Measurements from ENCODE around the gene C11orf86.

The C11orf86 gene

GRCh38 chr11:66964495-66964894 is 10.6 kb upstream of the C11orf86 start:
- no peak overlapping the region for H3K9ac ChIP-seq (ENCODE audit: low read length)
- no peak overlapping the region for H3K27ac ChIP-seq (ENCODE audit: low read length)

GRCh38 chr11:66966351-66966750 is 8.8 kb upstream of the C11orf86 start:
- peaks cover 5% of the 10 kb centered on the region; the same call in 1 of the 2 replicates for H3K4me1 ChIP-seq (ENCODE audit: low read length)
- H3K9ac ChIP-seq (ENCODE audit: low read length) = no peak overlapping the region
- H2AFZ ChIP-seq (ENCODE audit: low read depth, low read length) = no peak overlapping the region; the same call in 1 of the 2 replicates

More at GRCh38 chr11:66964495-66964894, 10.6 kb upstream of the C11orf86 start:
- Histone ChIP-seq H4K20me1 (ENCODE audit: insufficient read depth, low read length) (no peaks in the 10 kb centered on the region), H3K4me2 (ENCODE audit: low read length) (no peak overlapping the region), H3K4me1 (ENCODE audit: low read length) (peaks cover 5% of the 10 kb centered on the region; the same call in 1 of the 2 replicates), H3K79me2 (ENCODE audit: low read length) (no peaks in the 10 kb centered on the region), H3K36me3 (replicated peaks; ENCODE audit: low read depth, low read length) (no peaks in the 10 kb centered on the region), H3K4me3 (ENCODE audit: low read length) (no peak overlapping the region), H3K27me3 (ENCODE audit: low read depth, low read length) (0 out of 2 replicates have a peak, but pooled peaks cover under 1% of the 10 kb centered on the region), H2AFZ (ENCODE audit: low read depth, low read length) (no peak overlapping the region), H3K9me3 (ENCODE audit: insufficient read depth, low read length) (no peaks in the 10 kb centered on the region)
- TF ChIP-seq CTCF (IDR thresholded peaks at IDR 0.05; ENCODE audit: low read depth, low read length) = no peak
- TF ChIP-seq EZH2phosphoT487 (IDR thresholded peaks at IDR 0.05; ENCODE audit: low read depth) = no peak

GRCh38 chr11:66967670-66968425 is 7.3 kb upstream of the C11orf86 start:
- Histone ChIP-seq H4K20me1 (ENCODE audit: insufficient read depth, low read length) (no peaks in the 10 kb centered on the region), H3K36me3 (replicated peaks; ENCODE audit: low read depth, low read length) (no peaks in the 10 kb centered on the region), H3K79me2 (ENCODE audit: low read length) (no peaks in the 10 kb centered on the region), H3K4me1 (ENCODE audit: low read length) (no peaks in the 10 kb centered on the region), H3K4me3 (ENCODE audit: low read length) (no peak overlapping the region), H3K9me3 (ENCODE audit: insufficient read depth, low read length) (no peaks in the 10 kb centered on the region), H3K27ac (ENCODE audit: low read length) (no peak overlapping the region), H3K4me2 (ENCODE audit: low read length) (no peak overlapping the region), H2AFZ (ENCODE audit: low read depth, low read length) (no peak overlapping the region), H3K9ac (ENCODE audit: low read length) (no peak overlapping the region), H3K27me3 (ENCODE audit: low read depth, low read length) (peaks cover 6% of the 10 kb centered on the region; the same call in 1 of the 2 replicates)
- TF ChIP-seq EZH2phosphoT487 (IDR thresholded peaks at IDR 0.05; ENCODE audit: low read depth) (no peak), CTCF (IDR thresholded peaks at IDR 0.05; ENCODE audit: low read depth, low read length) (no peak)

More at GRCh38 chr11:66966351-66966750, 8.8 kb upstream of the C11orf86 start:
- TF ChIP-seq CTCF (IDR thresholded peaks at IDR 0.05; ENCODE audit: low read depth, low read length) = no peak
- TF ChIP-seq EZH2phosphoT487 (IDR thresholded peaks at IDR 0.05; ENCODE audit: low read depth) = no peak
- peaks cover 6% of the 10 kb centered on the region; the same call in 1 of the 2 replicates for H3K27me3 ChIP-seq (ENCODE audit: low read depth, low read length)
- H3K79me2 ChIP-seq (ENCODE audit: low read length) = no peaks in the 10 kb centered on the region
- no peak overlapping the region for H3K4me3 ChIP-seq (ENCODE audit: low read length)
- no peaks in the 10 kb centered on the region for H4K20me1 ChIP-seq (ENCODE audit: insufficient read depth, low read length)
- H3K4me2 ChIP-seq (ENCODE audit: low read length) = no peak overlapping the region
- no peaks in the 10 kb centered on the region for H3K9me3 ChIP-seq (ENCODE audit: insufficient read depth, low read length)
- no peak overlapping the region for H3K27ac ChIP-seq (ENCODE audit: low read length)
- H3K36me3 ChIP-seq (replicated peaks; ENCODE audit: low read depth, low read length) = no peaks in the 10 kb centered on the region

GRCh38 chr11:66969584-66970225 is 5.4 kb upstream of the C11orf86 start:
- no peak overlapping the region for H3K4me2 ChIP-seq (ENCODE audit: low read length)
- no peak for TF ChIP-seq EZH2phosphoT487 (IDR thresholded peaks at IDR 0.05; ENCODE audit: low read depth)
- no peak for TF ChIP-seq CTCF (IDR thresholded peaks at IDR 0.05; ENCODE audit: low read depth, low read length)
- no peak overlapping the region for H3K9ac ChIP-seq (ENCODE audit: low read length)
- H4K20me1 ChIP-seq (ENCODE audit: insufficient read depth, low read length) = no peaks in the 10 kb centered on the region
- H3K9me3 ChIP-seq (ENCODE audit: insufficient read depth, low read length) = no peaks in the 10 kb centered on the region
- peaks cover 6% of the 10 kb centered on the region; the same call in 1 of the 2 replicates for H3K27me3 ChIP-seq (ENCODE audit: low read depth, low read length)
- no peak overlapping the region for H3K27ac ChIP-seq (ENCODE audit: low read length)
- H3K36me3 ChIP-seq (replicated peaks; ENCODE audit: low read depth, low read length) = no peaks in the 10 kb centered on the region
- H3K79me2 ChIP-seq (ENCODE audit: low read length) = no peaks in the 10 kb centered on the region
- H2AFZ ChIP-seq (ENCODE audit: low read depth, low read length) = no peak overlapping the region
- no peaks in the 10 kb centered on the region for H3K4me1 ChIP-seq (ENCODE audit: low read length)
- H3K4me3 ChIP-seq (ENCODE audit: low read length) = no peak overlapping the region

Measured in OCI-LY3 (cell line).